ENCODE results near the gene DNAH9.

- no peak for TF ChIP-seq POLR2A (IDR thresholded peaks at IDR 0.05)
- no peak for TF ChIP-seq CTCF (IDR thresholded peaks at IDR 0.05)
Measured at GRCh38 chr17:11840831-11841230, 242.6 kb downstream of the DNAH9 start.
